Hepatocyte (in vitro differentiated cells): Measurements from ENCODE around the gene ZCCHC8.

Experiments
- EZH2 ChIP-seq: fragments of 200-600 bp; sonication (generic); IDR thresholded peaks from 2 replicates; pipeline ENCODE4 v1.6.1; 2016; ENCODE audit warnings: antibody characterized with exemption, mild to moderate bottlenecking, borderline replicate concordance
- EZH2phosphoT487 ChIP-seq: fragments of 200-600 bp; sonication (generic); IDR thresholded peaks from one replicate; pipeline ENCODE4 v1.6.1; 2018; ENCODE audit warnings: antibody characterized with exemption, mild to moderate bottlenecking, low read depth, moderate library complexity; ENCODE audit not compliant: unreplicated experiment, severe bottlenecking
- TF ChIP-seq, protein P1 (sequence below): fragments of 200-600 bp; sonication (generic); IDR thresholded peaks from 2 replicates; pipeline ENCODE4 v1.5.1; 2016; ENCODE audit warnings: antibody characterized with exemption, mild to moderate bottlenecking; ENCODE audit not compliant: poor library complexity

DNA sequence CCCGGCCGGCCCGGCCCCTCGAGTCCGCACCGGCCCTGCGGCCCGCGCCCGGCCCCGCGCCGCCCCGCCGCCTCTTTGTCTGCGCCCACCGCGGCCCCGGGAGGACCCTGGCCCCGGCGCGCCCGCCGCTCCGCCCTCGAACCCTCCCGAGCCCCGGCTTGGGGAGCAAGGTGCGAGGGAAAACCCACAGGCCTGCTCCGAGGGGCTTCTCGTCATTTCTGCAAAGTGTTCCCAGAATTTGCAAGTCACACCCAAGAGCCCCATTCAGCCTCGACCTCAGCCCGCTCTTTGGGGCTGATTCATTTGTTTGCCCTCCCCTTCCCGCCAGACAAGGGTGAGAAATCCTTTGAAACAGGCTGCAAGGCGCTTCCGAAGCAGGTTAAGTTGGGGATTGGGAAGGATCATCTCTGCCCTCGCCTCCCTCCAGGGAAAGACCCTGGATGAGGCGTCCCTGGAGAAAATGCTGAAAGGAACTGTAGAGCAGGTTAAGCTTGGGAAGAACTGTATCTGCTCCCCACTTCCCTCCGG, 77.9 kb downstream of the ZCCHC8 start:
- TF ChIP-seq, protein P1, sequence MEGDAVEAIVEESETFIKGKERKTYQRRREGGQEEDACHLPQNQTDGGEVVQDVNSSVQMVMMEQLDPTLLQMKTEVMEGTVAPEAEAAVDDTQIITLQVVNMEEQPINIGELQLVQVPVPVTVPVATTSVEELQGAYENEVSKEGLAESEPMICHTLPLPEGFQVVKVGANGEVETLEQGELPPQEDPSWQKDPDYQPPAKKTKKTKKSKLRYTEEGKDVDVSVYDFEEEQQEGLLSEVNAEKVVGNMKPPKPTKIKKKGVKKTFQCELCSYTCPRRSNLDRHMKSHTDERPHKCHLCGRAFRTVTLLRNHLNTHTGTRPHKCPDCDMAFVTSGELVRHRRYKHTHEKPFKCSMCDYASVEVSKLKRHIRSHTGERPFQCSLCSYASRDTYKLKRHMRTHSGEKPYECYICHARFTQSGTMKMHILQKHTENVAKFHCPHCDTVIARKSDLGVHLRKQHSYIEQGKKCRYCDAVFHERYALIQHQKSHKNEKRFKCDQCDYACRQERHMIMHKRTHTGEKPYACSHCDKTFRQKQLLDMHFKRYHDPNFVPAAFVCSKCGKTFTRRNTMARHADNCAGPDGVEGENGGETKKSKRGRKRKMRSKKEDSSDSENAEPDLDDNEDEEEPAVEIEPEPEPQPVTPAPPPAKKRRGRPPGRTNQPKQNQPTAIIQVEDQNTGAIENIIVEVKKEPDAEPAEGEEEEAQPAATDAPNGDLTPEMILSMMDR, result no peak
- TF ChIP-seq EZH2phosphoT487 (no peak), EZH2 (no peak)
